Activated CD4-positive, alpha-beta T cell treated with anti-CD3 and anti-CD28 coated beads, Interleukin-2, amount 50 U/mL, for 48 hours (primary cell): ENCODE measurements around the gene FCN2.

Experiments
- DNase-seq, 2 experiments: peaks; one replicate each; pipeline ENCODE4 v3.0.0-alpha.2; 2020

The FCN2 gene

DNA sequence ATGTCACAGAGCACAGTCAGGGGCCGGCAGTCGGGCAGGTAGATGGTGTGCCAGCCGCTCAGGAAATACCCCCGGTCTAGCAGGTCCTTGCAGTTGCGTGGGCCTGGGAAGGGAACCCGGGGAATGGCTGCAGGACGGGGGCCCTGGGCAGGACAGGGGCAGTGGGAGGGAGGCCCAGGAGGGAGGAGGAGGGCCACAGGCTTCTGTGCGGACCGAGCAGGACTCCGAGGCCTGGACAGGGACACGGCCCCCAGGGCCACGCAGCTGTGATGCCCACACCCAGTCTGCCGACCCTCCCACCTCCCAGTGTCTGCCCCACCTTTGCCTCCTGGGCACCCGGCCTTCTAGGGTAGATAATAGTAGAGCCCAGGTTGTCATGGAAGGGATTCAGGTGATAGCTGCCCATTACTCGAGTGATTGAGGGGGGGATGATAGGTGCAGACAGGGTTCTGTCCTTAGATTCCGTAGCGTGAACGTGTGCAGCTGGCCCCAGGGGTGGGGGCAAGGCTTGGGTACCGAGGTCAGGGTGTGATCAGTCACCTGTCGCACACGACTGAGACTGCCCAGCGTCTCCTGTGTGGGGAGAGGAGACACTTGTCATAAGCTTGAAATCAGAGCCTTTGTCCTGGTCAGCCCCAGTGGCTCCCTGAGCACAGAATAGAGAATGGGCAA, 32.6 kb downstream of the FCN2 start:
- DNase-seq: no peak

DNA sequence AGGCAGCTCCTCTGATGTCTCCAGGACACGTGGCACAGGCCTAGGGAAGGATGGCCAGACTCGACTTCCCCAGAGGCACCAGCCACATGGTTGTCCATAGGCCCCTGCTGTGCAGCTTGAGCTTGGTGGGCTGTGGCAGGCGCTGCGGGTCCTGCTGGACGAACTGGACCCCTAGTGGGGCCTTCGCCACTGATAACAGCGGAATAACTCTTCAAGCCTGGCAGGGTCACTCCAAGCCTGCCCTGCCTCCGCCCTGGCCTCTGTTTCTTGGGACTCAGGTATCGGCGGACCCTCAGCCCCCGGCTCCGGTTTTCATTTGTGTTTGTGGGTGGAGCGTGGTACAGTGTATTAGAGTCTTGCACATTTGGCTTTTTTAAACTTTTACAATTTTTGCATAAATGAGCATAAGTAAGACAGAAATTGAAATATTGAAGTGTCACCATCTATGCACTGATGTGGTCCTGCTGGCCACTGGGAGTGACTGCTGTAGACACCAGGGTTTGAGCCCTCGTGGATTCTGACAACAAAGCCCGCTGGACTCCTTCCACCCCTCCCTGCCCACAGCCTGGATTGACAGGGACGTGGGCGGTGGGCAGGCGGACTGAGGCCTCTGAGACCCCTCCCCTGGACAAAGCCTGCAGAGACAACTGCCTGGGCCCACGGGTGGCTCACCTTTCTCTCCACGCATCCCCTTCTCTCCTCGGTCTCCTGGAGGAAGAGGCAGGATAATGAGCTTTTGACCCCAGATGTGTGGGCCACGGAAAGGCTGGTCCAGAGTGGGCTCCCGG, 33.3 kb downstream of the FCN2 start:
- no peak for DNase-seq

DNA sequence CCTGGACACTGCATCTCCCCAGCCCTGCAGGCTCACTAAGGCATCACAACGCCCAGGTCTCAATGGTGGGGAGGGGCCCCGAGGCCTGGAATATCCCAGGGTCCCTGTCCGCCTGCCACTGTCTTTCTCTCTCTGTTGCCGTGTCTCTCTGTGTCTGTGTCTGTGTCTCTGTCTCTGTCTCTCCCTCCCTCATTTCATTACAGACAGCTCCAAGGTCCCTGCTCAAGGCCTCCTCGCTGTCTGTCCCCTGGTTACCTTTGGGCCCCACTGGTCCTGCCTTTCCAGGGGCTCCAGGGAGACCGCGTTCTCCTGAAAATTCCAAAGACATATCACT, 33.9 kb downstream of the FCN2 start:
- DNase-seq: no peak

DNA sequence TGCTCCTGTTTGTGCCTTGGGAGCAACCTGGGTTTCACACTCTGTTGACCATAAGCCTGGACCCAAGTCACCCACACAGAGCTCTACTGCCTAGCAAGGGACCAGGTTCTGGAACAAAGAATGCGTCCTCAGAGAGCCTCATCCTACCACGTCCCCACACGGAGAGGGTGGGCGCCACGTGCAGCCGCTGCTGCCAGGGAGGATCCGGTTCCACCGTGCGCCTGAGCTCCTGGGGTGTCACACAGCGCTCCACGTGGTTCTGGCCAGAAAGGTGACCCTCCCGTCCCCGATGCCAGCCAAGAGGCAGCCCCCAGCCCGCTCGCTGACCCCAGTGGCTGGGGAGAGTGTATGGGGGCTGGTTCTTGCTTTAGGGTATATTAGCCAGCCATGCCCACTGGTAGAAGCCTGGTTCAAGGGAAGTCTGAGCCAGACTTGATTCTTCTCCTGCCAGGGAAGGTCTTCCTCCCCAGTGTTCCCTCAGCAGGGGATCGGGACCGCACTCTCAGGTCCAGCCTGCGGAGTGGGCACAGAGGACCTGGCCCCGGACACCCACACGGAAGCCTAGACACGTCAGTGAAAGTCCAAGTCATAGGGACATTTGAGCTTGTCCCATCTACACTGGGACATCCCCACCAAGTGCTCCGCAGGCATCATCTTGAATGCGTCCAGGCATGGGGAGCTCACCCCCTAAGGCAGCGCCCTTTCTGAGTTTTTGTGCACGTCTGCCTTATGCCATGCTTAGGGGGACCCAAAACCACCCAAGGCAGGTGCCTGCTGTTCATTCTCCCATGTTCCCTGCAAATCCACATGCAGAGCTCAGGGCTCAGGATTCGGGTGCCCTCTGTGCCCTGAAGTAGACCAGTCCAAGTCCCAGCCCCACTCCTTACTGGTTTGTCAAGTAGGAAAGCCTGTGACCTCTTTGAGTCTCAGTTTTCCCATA, 34.7 kb downstream of the FCN2 start:
- no peak for DNase-seq

DNA sequence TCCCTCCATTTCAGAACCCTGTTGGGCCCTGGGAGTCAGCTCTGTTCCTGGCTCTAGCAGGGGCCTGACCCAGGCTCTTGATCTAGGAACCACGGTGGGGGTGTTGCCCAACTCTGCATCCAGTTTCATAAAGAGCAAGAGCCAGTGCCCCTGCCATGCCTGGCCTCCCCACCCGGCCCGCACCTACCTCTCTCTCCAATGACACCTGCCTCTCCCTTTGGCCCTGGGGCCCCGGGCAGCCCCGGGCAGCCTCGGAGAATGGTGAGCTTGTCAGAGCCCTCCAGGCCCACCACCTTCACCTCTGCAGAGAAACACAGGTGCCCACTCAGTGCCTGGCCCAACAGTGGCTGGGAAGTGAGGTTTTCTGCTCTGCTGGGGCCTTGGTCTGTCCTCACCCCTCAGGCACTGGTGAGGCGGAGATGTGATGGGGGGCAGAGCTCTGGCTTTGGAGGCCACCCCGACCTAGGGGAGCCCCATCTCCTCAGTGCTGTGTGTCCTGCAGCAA, 35.6 kb downstream of the FCN2 start:
- no peak for DNase-seq

DNA sequence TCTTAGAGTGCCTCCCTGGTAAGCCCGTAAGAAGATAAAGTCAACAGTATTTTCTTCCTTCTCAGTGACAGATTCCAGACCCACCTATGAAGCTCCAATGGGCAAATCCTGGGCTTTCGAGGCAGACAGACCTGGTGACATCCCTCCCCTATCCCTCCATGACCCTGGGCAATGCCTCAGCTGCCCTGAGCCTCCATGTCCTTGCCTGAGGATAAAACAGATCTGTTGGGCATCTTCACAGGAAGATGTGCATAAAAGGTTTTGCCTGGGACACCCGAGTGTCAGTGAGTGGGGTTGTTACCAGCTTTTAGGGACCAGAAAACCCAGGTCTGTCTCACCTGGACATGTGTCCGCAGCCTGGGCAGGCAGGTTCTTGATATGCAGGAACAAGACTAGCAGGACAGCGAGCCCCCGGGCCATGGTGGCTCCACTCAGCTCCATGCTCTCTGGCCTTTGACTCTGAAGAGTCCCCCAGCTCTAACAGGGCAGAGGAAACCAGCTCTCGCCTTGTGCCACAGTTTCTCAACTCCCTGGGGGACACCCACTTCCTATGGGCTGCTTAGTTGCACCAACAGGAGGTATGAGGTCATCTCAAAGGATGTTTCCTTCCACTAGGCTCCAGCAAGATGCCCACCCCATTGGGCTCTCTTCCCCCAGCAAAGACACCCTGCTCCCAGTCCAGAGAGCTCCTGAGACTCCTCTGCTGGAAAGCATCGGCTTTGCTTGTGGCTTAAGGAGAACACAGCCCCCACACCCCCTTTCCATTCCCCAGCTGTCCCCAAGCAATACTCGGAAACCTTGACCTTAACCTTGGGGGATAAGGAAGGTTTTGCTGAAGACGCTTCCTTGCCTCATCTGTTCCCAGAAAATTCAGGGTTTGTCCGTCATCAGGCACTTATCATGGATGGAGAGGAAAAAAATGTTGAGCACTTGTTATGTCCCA, 37.1 kb downstream of the FCN2 start, which contains the start of gene FCN1:
FCN1 (minus strand) TSS at position 482 of the 943 bp plus-strand sequence; CDS start at position 441, 41 bp downstream.
- no peak for DNase-seq

DNA sequence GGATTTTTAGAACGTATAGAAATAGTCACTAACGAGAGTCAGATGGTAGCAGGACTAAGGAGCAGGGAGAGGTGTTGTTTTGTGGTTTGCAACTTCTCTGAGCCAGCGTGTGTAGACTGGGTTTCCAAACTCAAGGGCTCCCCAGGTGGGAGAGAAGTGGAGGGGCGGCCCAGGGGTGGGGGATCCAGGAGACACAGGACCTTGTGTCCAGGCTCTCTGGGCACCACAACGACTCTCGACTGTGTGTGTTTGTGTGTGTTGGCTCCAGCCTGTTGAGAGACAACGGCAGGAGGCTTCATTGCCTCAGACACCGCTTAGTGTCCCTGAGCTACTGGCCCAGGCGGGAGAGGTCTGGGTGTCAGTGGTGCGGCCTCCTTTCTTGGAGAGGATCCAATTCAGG, 38.0 kb downstream of the FCN2 start:
- DNase-seq: no peak

DNA sequence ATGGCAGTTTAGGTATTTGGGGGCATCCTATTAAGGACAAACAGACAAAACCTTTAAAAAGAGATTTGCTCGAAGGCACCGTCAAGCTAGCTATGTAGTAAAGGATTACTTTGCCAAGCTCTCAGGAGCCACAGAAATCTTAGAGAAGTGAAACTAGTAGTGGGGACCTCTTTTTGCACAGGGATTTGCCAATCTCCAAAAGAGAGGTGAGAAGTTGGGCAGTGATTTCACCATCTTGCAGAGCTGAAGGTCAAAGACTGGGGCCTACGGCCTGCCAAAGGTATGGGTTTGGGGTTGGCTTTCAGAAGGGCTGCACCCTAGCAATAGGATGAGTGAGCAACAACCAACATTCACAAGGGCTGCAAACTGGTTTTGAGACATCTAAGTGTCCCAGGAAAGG, 38.7 kb downstream of the FCN2 start:
- DNase-seq: no peak

DNA sequence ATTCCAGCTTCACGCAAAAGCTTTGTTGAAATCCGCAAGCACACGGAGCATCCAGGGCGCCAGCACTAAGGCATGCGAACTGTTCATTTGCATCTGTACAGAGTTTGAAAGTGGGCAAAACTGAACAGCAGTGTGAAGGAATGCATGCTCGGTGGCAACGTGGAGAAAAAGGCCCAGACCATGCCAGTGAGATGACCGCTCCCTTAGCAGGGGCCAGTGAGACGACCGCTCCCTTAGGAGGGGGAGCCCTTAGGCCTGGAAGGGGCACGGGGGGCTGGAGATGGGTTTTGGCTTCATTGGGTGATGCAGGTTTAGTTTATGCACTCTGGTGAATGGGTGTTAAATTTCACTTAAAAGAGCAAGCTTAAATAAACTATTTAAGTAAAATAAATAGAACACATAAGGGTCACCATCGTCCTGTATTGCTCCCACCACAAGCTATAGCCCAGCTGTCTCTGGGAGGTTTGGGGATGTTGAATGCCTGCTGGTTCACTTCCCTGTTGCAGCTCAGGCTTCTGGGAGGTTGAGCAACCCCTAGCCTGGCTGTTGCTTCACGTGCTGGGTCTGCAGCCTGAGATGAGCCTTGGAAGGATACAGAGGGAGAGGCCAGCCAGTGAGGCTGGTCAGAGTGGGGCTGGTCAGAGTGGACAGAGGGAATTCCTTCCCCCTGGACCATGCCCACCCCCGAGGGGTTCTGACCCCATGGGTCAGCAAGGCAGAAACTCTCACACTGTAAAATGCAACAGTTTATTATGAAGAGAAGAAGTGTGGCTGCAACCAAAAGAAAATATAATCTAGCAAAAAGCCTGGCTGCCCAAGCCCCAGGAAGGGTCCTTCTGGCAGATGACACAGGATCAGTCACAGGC, 41.7 kb downstream of the FCN2 start:
- no peak for DNase-seq

DNA sequence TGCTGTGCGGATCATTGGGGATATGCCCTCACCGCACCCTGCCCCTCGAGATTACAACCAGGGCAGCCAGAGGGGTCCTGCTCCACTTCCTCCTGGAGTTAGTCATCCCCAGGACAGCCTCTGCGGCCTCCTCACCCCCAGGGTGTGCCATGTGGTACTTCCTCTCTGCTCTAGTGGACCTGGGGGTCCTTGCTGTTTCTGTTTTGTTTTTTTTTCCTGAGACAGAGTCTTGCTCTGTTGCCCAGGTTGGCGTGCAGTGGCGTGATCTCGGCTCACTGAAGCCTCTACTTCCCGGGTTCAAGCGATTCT, 42.3 kb downstream of the FCN2 start:
- DNase-seq: no peak

DNA sequence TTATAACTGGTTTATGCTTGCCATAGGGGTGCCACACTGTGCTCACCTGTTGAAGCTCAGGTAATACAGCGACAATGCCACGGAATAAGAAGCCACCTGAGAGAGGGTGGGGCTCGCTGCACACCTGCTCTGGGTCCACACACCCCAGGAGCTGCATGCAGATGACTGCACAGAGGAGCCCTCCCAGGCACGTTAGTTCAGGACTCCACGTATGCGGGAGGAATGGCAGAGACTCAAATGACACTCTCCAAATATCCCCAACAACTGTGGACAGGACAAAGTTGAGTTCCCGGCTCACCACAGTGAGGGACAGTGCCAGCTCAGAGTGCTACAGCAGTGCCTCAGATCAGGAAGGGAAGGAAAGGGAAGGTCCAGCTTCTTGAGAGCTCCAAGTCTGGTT, 42.9 kb downstream of the FCN2 start:
- no peak for DNase-seq

DNA sequence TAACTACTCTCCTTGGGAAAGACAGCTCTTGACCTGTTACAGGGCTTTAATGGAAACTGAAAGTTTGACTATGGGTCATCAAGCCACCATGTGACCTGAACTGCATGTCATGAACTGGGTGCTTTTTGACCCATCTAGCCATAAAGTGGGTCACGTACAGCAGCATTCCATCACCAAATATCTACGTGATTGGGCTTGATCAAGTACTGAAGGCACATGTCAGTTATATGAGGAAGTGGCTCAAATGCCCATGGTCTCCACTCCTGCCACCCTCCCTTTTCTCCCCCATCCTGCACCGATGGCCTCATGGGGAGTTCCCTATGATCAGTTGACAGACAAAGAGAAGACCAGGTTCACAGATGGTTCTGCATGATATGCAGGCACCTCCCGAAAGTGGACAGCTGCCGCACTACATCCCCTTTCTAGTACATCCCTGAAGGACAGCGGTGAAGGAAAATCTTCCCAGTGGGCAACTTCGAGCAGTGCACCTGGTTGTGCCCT, 44.5 kb downstream of the FCN2 start:
- DNase-seq: no peak

DNA sequence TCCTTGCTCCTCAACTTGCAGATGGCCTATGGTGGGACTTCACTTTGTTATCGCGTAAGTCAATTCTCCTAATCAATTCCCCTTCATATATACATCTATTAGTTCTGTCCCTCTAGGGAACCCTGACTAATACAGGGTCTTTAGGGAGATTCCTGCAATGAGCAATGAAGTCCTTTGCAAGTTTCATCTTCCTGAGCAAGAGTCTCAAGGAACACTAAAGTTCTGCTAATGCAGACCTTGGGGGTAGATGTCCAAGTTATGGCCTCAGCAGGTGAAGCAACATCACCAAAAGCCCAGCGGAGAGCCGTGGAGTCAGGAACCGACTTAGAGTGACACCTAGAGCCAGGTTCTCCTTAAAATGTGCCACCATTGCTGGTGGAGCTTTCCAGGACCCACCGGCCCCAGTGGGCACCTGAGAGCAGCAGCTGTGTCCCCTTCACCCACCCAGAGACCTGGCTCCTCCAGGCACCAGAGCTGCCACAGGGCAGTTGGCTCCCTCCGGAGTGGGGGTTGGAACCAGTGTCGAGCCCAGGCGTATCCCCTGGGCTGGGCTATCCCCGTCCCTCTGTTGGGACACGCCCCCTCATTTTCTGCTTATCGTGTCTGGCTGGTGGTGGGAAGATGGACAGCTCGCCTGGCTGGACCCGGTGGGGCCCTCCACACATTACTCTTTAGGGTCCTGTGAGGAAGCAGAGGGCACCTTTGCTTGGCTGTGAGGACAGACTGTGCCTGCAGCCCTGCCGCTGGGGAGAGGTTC, 48.0 kb downstream of the FCN2 start:
- no peak for DNase-seq

DNA sequence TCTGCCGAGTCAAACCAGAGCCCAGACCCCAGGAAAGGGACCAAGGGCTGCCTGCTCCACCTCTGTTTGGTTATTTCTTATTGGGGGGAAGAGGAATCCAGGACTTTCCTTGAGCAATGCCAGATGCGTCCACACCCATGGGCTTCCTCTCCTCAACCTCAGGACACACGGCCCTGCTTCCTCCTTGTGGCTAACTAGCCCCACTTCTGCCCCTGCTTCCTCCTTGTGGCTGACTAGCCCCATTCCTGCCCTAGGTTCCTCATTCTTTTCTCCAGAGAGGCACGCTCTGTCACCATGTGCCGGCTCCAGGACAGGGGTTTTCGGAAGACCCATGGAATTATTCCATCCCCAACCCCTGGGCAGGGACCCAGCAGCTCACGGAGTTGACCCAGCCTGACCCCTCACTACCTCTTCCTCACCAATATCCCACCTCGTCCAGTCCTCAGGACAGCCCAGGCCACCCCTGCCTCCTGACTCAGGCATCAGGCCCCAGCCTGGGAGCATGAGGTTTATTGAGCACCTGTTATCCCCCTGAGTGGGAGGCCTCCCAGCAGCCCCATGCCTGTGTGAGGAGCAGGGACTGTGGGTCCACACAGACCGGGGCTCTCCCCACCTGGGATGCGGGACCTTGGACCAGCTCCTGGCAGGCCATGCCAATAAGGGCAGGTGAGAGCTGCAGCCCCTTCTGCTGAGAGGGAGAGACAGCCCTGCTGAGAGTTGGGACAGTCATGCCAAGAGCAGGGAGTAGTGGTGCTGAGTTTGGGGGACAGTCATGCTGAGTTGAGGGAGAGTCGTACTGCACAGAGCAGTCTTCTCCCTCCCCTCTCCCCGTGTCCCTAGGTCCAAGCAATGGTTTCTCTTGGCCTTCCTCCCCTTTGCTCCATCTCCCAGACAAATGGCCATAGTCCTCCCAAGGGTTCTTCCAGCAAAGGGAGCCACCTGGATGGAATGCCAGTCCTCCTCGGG, 48.9 kb downstream of the FCN2 start:
- no peak for DNase-seq

DNA sequence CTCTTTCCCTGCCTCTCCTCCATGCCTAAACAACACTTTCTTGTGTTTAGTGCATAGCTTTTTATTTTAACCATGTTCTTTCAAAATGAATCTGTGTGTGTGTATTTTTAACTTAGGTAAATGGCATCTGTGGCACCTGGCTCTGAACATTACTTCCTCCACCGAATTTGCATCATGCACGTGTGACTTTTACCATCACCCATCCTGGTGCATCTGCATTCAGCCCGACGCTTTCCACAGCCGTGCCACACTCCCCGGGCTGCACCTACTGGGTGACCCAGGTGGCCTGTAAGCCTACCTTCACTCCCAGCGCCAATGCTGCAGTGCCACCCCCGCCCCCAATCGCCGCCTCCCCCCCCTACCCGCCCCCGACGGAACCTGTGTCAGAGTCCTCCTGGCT, 49.8 kb downstream of the FCN2 start:
- no peak for DNase-seq

DNA sequence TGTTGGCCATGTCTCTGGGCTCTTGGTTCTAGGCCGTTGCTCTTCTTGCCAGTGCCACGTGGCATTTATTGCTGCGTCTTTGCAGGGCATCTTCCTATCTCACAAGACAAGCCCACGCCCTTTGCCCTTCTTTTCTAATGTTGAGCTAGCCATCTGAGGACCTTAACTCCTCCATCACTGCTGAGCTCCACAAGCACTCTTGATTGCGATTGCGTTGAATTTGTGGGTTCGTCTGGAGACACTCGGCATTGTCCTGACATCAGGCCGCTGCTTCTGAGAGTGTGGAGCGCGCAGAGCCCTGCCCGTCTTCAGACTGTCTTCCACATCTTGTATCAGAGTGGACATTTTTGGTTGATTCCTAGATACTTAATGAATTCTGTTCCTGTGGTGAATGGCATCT, 51.6 kb downstream of the FCN2 start:
- DNase-seq: no peak

DNA sequence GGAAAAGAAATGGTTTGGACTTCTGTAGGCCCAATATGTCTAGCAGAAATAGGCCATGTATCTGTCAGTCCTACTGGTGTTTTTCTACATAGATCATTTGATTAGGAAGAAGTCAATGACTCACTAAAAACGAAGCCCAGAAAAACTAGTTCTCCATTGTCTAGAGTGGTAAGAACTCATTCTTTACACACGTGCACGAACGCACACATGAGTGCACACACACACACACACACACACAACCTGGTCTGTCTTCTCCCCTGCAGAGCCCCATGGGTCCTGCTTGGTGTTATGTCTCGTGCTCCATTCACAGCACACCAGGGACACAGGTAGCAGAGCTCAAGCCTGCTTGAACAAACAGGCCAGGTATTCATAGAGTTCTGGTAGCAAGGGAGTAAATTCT, 52.0 kb downstream of the FCN2 start:
- no peak for DNase-seq

DNA sequence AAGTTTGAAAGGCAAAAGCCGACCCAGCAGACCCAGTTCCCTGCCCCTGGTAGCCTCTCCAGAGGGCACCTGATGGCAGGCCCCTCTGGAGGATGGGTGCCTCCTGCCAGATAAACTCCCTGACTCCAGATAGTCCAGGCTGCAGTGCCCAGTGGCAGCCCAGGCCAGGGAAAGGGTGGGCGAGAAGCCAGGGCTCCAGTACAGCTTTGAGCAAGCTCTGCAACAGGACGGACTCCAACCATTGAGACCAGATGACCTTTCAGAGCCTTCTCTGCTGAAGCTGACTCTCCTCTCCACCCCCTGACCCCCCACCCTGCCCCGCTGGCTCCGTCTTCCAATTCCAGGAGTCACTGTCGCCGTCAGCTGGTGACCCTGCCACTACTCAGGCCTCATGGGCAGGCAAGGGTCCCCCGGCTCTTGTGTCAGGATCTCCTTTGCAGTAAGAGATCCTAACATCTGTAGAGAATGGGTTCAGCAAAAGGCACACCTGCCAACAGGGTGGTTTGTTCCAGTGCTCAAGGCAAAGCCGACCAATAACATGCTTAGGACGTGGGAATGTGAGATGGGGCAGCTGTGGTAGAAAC, 52.6 kb downstream of the FCN2 start:
- no peak for DNase-seq
